H9 (cell line): ENCODE results near the gene SMAD6. TPM values are rescaled to one million over a fixed set of nuclear protein-coding genes. Genes with fewer than 3 reads are reported as not detected.

ENCODE experiments used
- DNase-seq: peaks from one replicate; pipeline ENCODE4 v3.0.0-alpha.2; 2017
- H2AFZ ChIP-seq: one replicate; pipeline ENCODE4 v1.6.1; 2013; ENCODE audit warnings: mild to moderate bottlenecking, low read length, control low read depth, moderate library complexity
- H2AK5ac ChIP-seq: 2 replicates; pipeline ENCODE4 v1.6.1; 2013; ENCODE audit warnings: low read length, control low read depth, mixed read lengths; ENCODE audit not compliant: insufficient read length
- H2BK120ac ChIP-seq: one replicate; pipeline ENCODE4 v1.6.1; 2013; ENCODE audit warnings: low read depth, mild to moderate bottlenecking, low read length, control low read depth, inconsistent platforms; ENCODE audit not compliant: poor library complexity, severe bottlenecking
- H2BK12ac ChIP-seq: 2 replicates; pipeline ENCODE4 v1.6.1; 2013; ENCODE audit warnings: low read length, control low read depth, mixed read lengths, low read depth; ENCODE audit not compliant: insufficient read length
- H2BK15ac ChIP-seq: 2 replicates; pipeline ENCODE4 v1.6.1; 2013; ENCODE audit warnings: low read depth, low read length, control low read depth
- H2BK20ac ChIP-seq: one replicate; pipeline ENCODE4 v1.6.1; 2013; ENCODE audit warnings: low read depth, mild to moderate bottlenecking, low read length, control low read depth, inconsistent platforms; ENCODE audit not compliant: poor library complexity, severe bottlenecking
- H2BK5ac ChIP-seq: 2 replicates; pipeline ENCODE4 v1.6.1; 2013; ENCODE audit warnings: low read length, control low read depth, mixed read lengths; ENCODE audit not compliant: insufficient read length
- H3K14ac ChIP-seq: 2 replicates; pipeline ENCODE4 v1.6.1; 2013; ENCODE audit warnings: low read length, control low read depth; ENCODE audit not compliant: insufficient read depth
- H3K18ac ChIP-seq: 2 replicates; pipeline ENCODE4 v1.6.1; 2013; ENCODE audit warnings: low read depth, mild to moderate bottlenecking, mixed read lengths, low read length, control low read depth; ENCODE audit not compliant: insufficient read length
- H3K23ac ChIP-seq: 2 replicates; pipeline ENCODE4 v1.6.1; 2013; ENCODE audit warnings: low read length, control low read depth, mixed read lengths, low read depth; ENCODE audit not compliant: insufficient read length
- H3K23me2 ChIP-seq: 2 replicates; pipeline ENCODE4 v1.6.1; 2013; ENCODE audit warnings: low read depth, mild to moderate bottlenecking, mixed read lengths, low read length, control low read depth; ENCODE audit not compliant: insufficient read length, poor library complexity, severe bottlenecking
- H3K27ac ChIP-seq: 2 replicates; pipeline ENCODE4 v1.5.1; 2013; ENCODE audit warnings: low read length, control low read depth, mixed read lengths, low read depth; ENCODE audit not compliant: insufficient read length
- H3K27me3 ChIP-seq: 2 replicates; pipeline ENCODE4 v1.6.1; 2013; ENCODE audit warnings: low read length, control low read depth, inconsistent platforms; ENCODE audit not compliant: insufficient read depth
- H3K4ac ChIP-seq: 2 replicates; pipeline ENCODE4 v1.6.1; 2013; ENCODE audit warnings: low read depth, mild to moderate bottlenecking, control low read depth, inconsistent platforms, low read length, moderate library complexity
- H3K4me1 ChIP-seq: 2 replicates; pipeline ENCODE4 v1.6.1; 2013; ENCODE audit warnings: low read length, control low read depth, inconsistent platforms; ENCODE audit not compliant: insufficient read depth
- H3K4me2 ChIP-seq: 2 replicates; pipeline ENCODE4 v1.6.1; 2013; ENCODE audit warnings: low read length, control low read depth, mixed read lengths; ENCODE audit not compliant: insufficient read length, insufficient read depth
- H3K56ac ChIP-seq: 2 replicates; pipeline ENCODE4 v1.6.1; 2013; ENCODE audit warnings: low read depth, mild to moderate bottlenecking, mixed read lengths, low read length, control low read depth; ENCODE audit not compliant: insufficient read length
- H3K79me1 ChIP-seq: 2 replicates; pipeline ENCODE4 v1.6.1; 2013; ENCODE audit warnings: low read depth, mild to moderate bottlenecking, moderate library complexity, low read length, control low read depth, inconsistent platforms; ENCODE audit not compliant: insufficient read depth, poor library complexity, severe bottlenecking
- H3K79me2 ChIP-seq: 2 replicates; pipeline ENCODE4 v1.6.1; 2013; ENCODE audit warnings: low read length, control low read depth, inconsistent platforms; ENCODE audit not compliant: insufficient read depth
- H3K9ac ChIP-seq: 2 replicates; pipeline ENCODE4 v1.6.1; 2013; ENCODE audit warnings: low read length, control low read depth, mixed read lengths; ENCODE audit not compliant: insufficient read length; ENCODE audit errors: extremely low read depth
- H3K9me3 ChIP-seq: one replicate; pipeline ENCODE4 v1.6.1; 2013; ENCODE audit warnings: low read depth, low read length, inconsistent platforms; ENCODE audit not compliant: control insufficient read depth
- H3T11ph ChIP-seq: one replicate; pipeline ENCODE4 v1.6.1; 2013; ENCODE audit warnings: mild to moderate bottlenecking, low read length, control low read depth, inconsistent platforms
- H4K20me1 ChIP-seq: one replicate; pipeline ENCODE4 v1.6.1; 2013; ENCODE audit not compliant: control insufficient read depth, insufficient read length, insufficient read depth
- H4K5ac ChIP-seq: 2 replicates; pipeline ENCODE4 v1.6.1; 2013; ENCODE audit warnings: low read depth, mild to moderate bottlenecking, mixed read lengths, low read length, control low read depth; ENCODE audit not compliant: insufficient read length
- H4K8ac ChIP-seq: replicated peaks from 2 replicates; pipeline ENCODE4 v1.6.1; 2013; ENCODE audit warnings: low read length, control low read depth, mixed read lengths, low read depth; ENCODE audit not compliant: insufficient read length
- H4K91ac ChIP-seq: 2 replicates; pipeline ENCODE4 v1.6.1; 2013; ENCODE audit warnings: low read depth, mild to moderate bottlenecking, moderate library complexity, mixed read lengths, low read length, control low read depth; ENCODE audit not compliant: insufficient read length
- H3K27ac Mint-ChIP-seq, 3 experiments: 2 replicates in 2 of 3; 3 replicates in 1 of 3; pipeline ENCODE4 v1.8.0; 2020 to 2021; ENCODE audit warnings: mixed read lengths in 3 of 3, mild to moderate bottlenecking in 1 of 3, moderate library complexity in 1 of 3
- H3K27me3 Mint-ChIP-seq: 2 replicates; pipeline ENCODE4 v1.8.0; 2021; ENCODE audit warnings: low read depth, mild to moderate bottlenecking, moderate library complexity, mixed read lengths
- H3K36me3 Mint-ChIP-seq, 3 experiments: 2 replicates in 2 of 3; 3 replicates in 1 of 3; pipeline ENCODE4 v1.8.0; 2020 to 2021; ENCODE audit warnings: low read depth in 3 of 3, mixed read lengths in 3 of 3; ENCODE audit not compliant: insufficient read depth in 1 of 3
- H3K4me1 Mint-ChIP-seq, 2 experiments: 2 replicates each; pipeline ENCODE4 v1.8.0; 2020; ENCODE audit warnings: mixed read lengths in 2 of 2
- H3K4me3 Mint-ChIP-seq, 2 experiments: 2 replicates in 1 of 2; 3 replicates in 1 of 2; pipeline ENCODE4 v1.8.0; 2020 to 2021; ENCODE audit warnings: mild to moderate bottlenecking in 2 of 2, mixed read lengths in 2 of 2, moderate library complexity in 1 of 2
- H3K9me3 Mint-ChIP-seq, 2 experiments: 2 replicates in 1 of 2; 3 replicates in 1 of 2; pipeline ENCODE4 v1.8.0; 2020; ENCODE audit warnings: mild to moderate bottlenecking in 2 of 2, mixed read lengths in 2 of 2, moderate library complexity in 1 of 2
- CTCF ChIP-seq: fragments of 200-600 bp; sonication (generic); conservative IDR thresholded peaks from 3 replicates; pipeline ENCODE4 v1.8.0; 2021; ENCODE audit warnings: antibody characterized with exemption, mild to moderate bottlenecking
- WGBS: extraction: QIAGEN DNeasy Blood & Tissue Kit; methylation state at CpG from one replicate; pipeline ENCODE4 v1.1.7; 2013; ENCODE audit warnings: missing lambda C conversion rate, low lambda C conversion rate, mixed read lengths; ENCODE audit not compliant: insufficient read length; ENCODE audit errors: extremely low coverage; 5-methylcytosine and 5-hydroxymethylcytosine counted together
- total RNA-seq: library from RNA; stranded (reverse); gene quantifications from 2 replicates; pipeline ENCODE4 v1.2.1, GENCODE V29; 2021

SMAD6 gene
- total RNA-seq, 1 experiment from 2014 or later, result 6.0 TPM

- Histone ChIP-seq H3K23me2 (no peaks in the 10 kb centered on the region), H4K91ac (no peak overlapping the region), H2BK15ac (no peak overlapping the region), H3K27me3 (no peaks in the 10 kb centered on the region), H3K9me3 (no peaks in the 10 kb centered on the region), H4K5ac (no peak overlapping the region), H3K4ac (no peak overlapping the region), H2BK120ac (no peak overlapping the region), H3K9ac (no peak overlapping the region), H3K56ac (no peak overlapping the region), H4K20me1 (no peaks in the 10 kb centered on the region), H3T11ph (no peak overlapping the region), H2BK5ac (no peak overlapping the region), H2AK5ac (no peak overlapping the region), H3K27ac (no peak overlapping the region), H2BK20ac (no peak overlapping the region), H3K4me1 (no peaks in the 10 kb centered on the region; the same call in 1 of the 2 replicates), H2BK12ac (no peak overlapping the region), H3K79me2 (no peaks in the 10 kb centered on the region), H2AFZ (no peak overlapping the region), H3K18ac (no peak overlapping the region), H3K4me2 (no peak overlapping the region), H3K23ac (no peak overlapping the region), H3K79me1 (no peaks in the 10 kb centered on the region), H4K8ac (no peak overlapping the region), H3K14ac (no peak overlapping the region; the same call in 1 of the 2 replicates)
- no peaks in the 10 kb centered on the region; a peak in 1 of 7 replicates for H3K36me3 Mint-ChIP-seq
- no peak for DNase-seq
- H3K4me3 Mint-ChIP-seq, result no peak overlapping the region
- H3K27ac Mint-ChIP-seq, result no peak overlapping the region
- H3K9me3 Mint-ChIP-seq, result no peaks in the 10 kb centered on the region
- no peaks in the 10 kb centered on the region for H3K27me3 Mint-ChIP-seq
- TF ChIP-seq CTCF, result no peak
- H3K4me1 Mint-ChIP-seq, result peaks cover 14 to 24% of the 10 kb centered on the region in 2 experiments
- no CpG with 5 or more reads among the region's 73 CpGs for WGBS
Observed at GRCh38 chr15:66780973-66781718, 79.1 kb downstream of the SMAD6 start.
